Neural cell (in vitro differentiated cells): ENCODE data around the gene LIME1.

Experiments
- EP300 ChIP-seq: fragments of 450-650 bp; conservative IDR thresholded peaks from 2 replicates; pipeline ENCODE4 v1.6.1; 2014; ENCODE audit warnings: antibody characterized with exemption, mild to moderate bottlenecking, moderate library complexity; ENCODE audit not compliant: poor library complexity, severe bottlenecking
- EZH2 ChIP-seq: fragments of 200-600, 300-800 bp; shearing (Covaris generic), sonication (generic); IDR thresholded peaks from 2 replicates; pipeline ENCODE4 v1.6.1; 2014; ENCODE audit warnings: antibody characterized with exemption, low read length, borderline replicate concordance, mild to moderate bottlenecking; ENCODE audit not compliant: insufficient read depth, poor library complexity, severe bottlenecking
- MXI1 ChIP-seq: fragments of 450-650 bp; conservative IDR thresholded peaks from 2 replicates; pipeline ENCODE4 v1.6.1; 2014; ENCODE audit warnings: antibody characterized with exemption, mild to moderate bottlenecking; ENCODE audit not compliant: poor library complexity, severe bottlenecking
- POLR2AphosphoS5 ChIP-seq: IDR thresholded peaks from 2 replicates; pipeline ENCODE4 v1.6.1; 2012
- RAD21 ChIP-seq: fragments of 450-650 bp; conservative IDR thresholded peaks from 2 replicates; pipeline ENCODE4 v1.6.1; 2014; ENCODE audit warnings: antibody characterized with exemption, mild to moderate bottlenecking, moderate library complexity
- SMC3 ChIP-seq: fragments of 450-650 bp; conservative IDR thresholded peaks from 2 replicates; pipeline ENCODE4 v1.6.1; 2014; ENCODE audit warnings: antibody characterized with exemption, mild to moderate bottlenecking, moderate library complexity; ENCODE audit not compliant: poor library complexity
- TF ChIP-seq, protein P1 (sequence below): fragments of 450-650 bp; IDR thresholded peaks from 2 replicates; pipeline ENCODE4 v1.5.1; 2014; ENCODE audit warnings: antibody characterized with exemption, mild to moderate bottlenecking, moderate library complexity; ENCODE audit not compliant: poor library complexity, severe bottlenecking
- TF ChIP-seq, protein P2 (sequence below): IDR thresholded peaks from 2 replicates; pipeline ENCODE4 v1.6.1; 2012; ENCODE audit warnings: borderline replicate concordance

GRCh38 chr20:63706027-63706695 lies 30.3 kb upstream of the LIME1 start:
- TF ChIP-seq, protein P1, sequence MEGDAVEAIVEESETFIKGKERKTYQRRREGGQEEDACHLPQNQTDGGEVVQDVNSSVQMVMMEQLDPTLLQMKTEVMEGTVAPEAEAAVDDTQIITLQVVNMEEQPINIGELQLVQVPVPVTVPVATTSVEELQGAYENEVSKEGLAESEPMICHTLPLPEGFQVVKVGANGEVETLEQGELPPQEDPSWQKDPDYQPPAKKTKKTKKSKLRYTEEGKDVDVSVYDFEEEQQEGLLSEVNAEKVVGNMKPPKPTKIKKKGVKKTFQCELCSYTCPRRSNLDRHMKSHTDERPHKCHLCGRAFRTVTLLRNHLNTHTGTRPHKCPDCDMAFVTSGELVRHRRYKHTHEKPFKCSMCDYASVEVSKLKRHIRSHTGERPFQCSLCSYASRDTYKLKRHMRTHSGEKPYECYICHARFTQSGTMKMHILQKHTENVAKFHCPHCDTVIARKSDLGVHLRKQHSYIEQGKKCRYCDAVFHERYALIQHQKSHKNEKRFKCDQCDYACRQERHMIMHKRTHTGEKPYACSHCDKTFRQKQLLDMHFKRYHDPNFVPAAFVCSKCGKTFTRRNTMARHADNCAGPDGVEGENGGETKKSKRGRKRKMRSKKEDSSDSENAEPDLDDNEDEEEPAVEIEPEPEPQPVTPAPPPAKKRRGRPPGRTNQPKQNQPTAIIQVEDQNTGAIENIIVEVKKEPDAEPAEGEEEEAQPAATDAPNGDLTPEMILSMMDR = no peak
- no peak for TF ChIP-seq EZH2
- TF ChIP-seq EP300 = no peak
- TF ChIP-seq POLR2AphosphoS5 = no peak
- TF ChIP-seq, protein P2, sequence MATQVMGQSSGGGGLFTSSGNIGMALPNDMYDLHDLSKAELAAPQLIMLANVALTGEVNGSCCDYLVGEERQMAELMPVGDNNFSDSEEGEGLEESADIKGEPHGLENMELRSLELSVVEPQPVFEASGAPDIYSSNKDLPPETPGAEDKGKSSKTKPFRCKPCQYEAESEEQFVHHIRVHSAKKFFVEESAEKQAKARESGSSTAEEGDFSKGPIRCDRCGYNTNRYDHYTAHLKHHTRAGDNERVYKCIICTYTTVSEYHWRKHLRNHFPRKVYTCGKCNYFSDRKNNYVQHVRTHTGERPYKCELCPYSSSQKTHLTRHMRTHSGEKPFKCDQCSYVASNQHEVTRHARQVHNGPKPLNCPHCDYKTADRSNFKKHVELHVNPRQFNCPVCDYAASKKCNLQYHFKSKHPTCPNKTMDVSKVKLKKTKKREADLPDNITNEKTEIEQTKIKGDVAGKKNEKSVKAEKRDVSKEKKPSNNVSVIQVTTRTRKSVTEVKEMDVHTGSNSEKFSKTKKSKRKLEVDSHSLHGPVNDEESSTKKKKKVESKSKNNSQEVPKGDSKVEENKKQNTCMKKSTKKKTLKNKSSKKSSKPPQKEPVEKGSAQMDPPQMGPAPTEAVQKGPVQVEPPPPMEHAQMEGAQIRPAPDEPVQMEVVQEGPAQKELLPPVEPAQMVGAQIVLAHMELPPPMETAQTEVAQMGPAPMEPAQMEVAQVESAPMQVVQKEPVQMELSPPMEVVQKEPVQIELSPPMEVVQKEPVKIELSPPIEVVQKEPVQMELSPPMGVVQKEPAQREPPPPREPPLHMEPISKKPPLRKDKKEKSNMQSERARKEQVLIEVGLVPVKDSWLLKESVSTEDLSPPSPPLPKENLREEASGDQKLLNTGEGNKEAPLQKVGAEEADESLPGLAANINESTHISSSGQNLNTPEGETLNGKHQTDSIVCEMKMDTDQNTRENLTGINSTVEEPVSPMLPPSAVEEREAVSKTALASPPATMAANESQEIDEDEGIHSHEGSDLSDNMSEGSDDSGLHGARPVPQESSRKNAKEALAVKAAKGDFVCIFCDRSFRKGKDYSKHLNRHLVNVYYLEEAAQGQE = no peak
- TF ChIP-seq SMC3 = no peak
- TF ChIP-seq RAD21 = no peak
- TF ChIP-seq MXI1 = no peak
